ENCODE data around the gene HIVEP3. TPM values are rescaled to one million over a fixed set of nuclear protein-coding genes. Genes with fewer than 3 reads are reported as not detected.

The HIVEP3 gene
- total and polyA plus RNA-seq, 7 donors: 0.70 to 3.4 (median 2.1) TPM

- ATAC-seq (peak in 1 of 4 donors; percentile 43), DNase-seq (no peak)
- intact Hi-C loops (cut with DNase I): no loop called here
- H3K27ac ChIP-seq: no peak overlapping the region
- H3K36me3 ChIP-seq (ENCODE audit: insufficient read depth in 1 of 2, low read depth in 1 of 2): no peaks in the 10 kb centered on the region
- WGBS, 3 donors: 81 to 85% (median 82%) methylated on average over 6 of the region's 6 CpGs
- peak; percentile 5 for TF ChIP-seq CTCF (IDR thresholded peaks at IDR 0.05)
- H3K4me1 ChIP-seq: peaks cover 10% of the 10 kb centered on the region
- H3K27me3 ChIP-seq (ENCODE audit: insufficient read depth in 3 of 3, low read length in 2 of 3): no peaks in the 10 kb centered on the region
- no peaks in the 10 kb centered on the region for H3K9me3 ChIP-seq
- H3K4me3 ChIP-seq: no peak overlapping the region
Observed at GRCh38 chr1:41868241-41868998, 50.3 kb downstream of the HIVEP3 start.

- Histone ChIP-seq H3K4me3 (no peak overlapping the region), H3K27ac (no peak overlapping the region), H3K27me3 (ENCODE audit: insufficient read depth in 3 of 3, low read length in 2 of 3) (no peaks in the 10 kb centered on the region), H3K9me3 (no peaks in the 10 kb centered on the region), H3K4me1 (peaks cover 10% of the 10 kb centered on the region), H3K36me3 (ENCODE audit: insufficient read depth in 1 of 2, low read depth in 1 of 2) (no peaks in the 10 kb centered on the region)
- no peak for TF ChIP-seq CTCF (IDR thresholded peaks at IDR 0.05)
- DNase-seq: no peak
- intact Hi-C loops (cut with DNase I): no loop called here
- ATAC-seq: peak in 3 of 4 donors; percentile 23 to 60 (median 54)
- 20 to 38% (median 26%) methylated on average over 2 of the region's 2 CpGs for WGBS, 3 donors
Observed at GRCh38 chr1:41866285-41866684, 52.4 kb downstream of the HIVEP3 start.

GRCh38 chr1:41864471-41865040 is 54.2 kb downstream of the HIVEP3 start:
- no peak overlapping the region for H3K4me3 ChIP-seq
- no peak for ATAC-seq
- H3K27me3 ChIP-seq (ENCODE audit: insufficient read depth in 3 of 3, low read length in 2 of 3): no peaks in the 10 kb centered on the region
- no peak overlapping the region for H3K27ac ChIP-seq
- H3K4me1 ChIP-seq: peaks cover 10% of the 10 kb centered on the region
- no peaks in the 10 kb centered on the region for H3K9me3 ChIP-seq
- H3K36me3 ChIP-seq (ENCODE audit: insufficient read depth in 1 of 2, low read depth in 1 of 2): no peaks in the 10 kb centered on the region
- DNase-seq: no peak
- intact Hi-C loops (cut with DNase I): no loop called here
- 82 to 89% (median 88%) methylated on average over 4 of the region's 4 CpGs for WGBS, 3 donors
- no peak for TF ChIP-seq CTCF (IDR thresholded peaks at IDR 0.05)

- no peaks in the 10 kb centered on the region for H3K27me3 ChIP-seq (ENCODE audit: insufficient read depth in 3 of 3, low read length in 2 of 3)
- no peak overlapping the region for H3K4me3 ChIP-seq
- DNase-seq: no peak
- TF ChIP-seq CTCF (IDR thresholded peaks at IDR 0.05): no peak
- WGBS, 3 donors: 88 to 93% (median 90%) methylated on average over 4 of the region's 4 CpGs
- ATAC-seq: no peak
- no peaks in the 10 kb centered on the region for H3K9me3 ChIP-seq
- H3K27ac ChIP-seq: no peak overlapping the region
- H3K4me1 ChIP-seq: peaks cover 10% of the 10 kb centered on the region
- intact Hi-C loops (cut with DNase I): no loop called here
- no peaks in the 10 kb centered on the region for H3K36me3 ChIP-seq (ENCODE audit: insufficient read depth in 1 of 2, low read depth in 1 of 2)
Observed at GRCh38 chr1:41863718-41864117, 55.0 kb downstream of the HIVEP3 start.
